Measurements from ENCODE around the gene TMEM37.
"Not testable (repeated sequence)": the region's sequence is repeated elsewhere in the genome, so short reads cannot be mapped to it uniquely, and the experiment has no call there.

Gene TMEM37

DNA sequence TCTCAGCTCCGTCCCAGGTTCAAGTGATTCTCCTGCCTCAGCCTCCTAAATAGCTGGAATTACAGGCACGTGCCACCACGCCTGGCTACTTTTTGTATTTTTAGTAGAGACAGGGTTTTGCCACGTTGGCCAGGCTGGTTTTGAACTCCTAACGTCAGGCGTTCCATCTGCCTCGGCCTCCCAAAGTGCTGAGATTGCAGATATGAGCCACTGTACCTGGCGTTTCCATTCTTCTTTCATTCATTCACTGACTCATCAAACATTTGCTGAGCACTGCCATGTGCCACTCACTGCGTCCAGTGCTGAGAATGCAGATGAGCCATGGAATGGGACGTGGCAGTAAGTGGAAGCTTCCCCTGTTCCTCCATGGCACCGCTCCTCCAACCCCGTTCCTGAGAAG lies 28.0 kb upstream of the TMEM37 start:
- not testable (repeated sequence) for H3K9ac ChIP-seq (ENCODE audit: low read length); H3K4me1 ChIP-seq (ENCODE audit: control insufficient read depth, insufficient read depth, low read length); H3K36me3 ChIP-seq (ENCODE audit: control insufficient read depth, insufficient read depth, low read length); H3K27me3 ChIP-seq (ENCODE audit: control insufficient read depth, insufficient read depth, low read length); H3K4me3 ChIP-seq (ENCODE audit: low read length); H3K27ac ChIP-seq (ENCODE audit: low read depth, low read length)

DNA sequence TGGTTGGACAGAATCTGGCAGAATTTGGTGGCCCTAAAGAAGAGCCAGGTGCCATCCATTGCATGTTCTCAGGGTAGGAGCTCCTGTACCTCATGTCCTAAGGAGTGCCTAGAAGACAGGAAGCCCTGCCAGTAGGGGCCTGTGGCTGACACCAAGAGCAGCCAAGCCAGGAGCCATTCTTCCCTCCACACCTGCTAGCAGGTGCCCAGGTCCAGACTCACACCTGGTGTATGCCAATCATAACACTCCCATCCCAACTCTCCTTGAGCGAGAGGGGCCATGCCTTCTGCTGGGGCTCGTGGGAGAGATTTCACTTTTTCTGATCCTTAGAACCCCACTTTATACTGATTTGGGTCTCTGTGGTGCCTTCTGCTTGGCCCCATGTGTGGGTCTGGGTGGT lies 26.5 kb upstream of the TMEM37 start:
- no peak overlapping the region for H3K9ac ChIP-seq (ENCODE audit: low read length)
- no peak overlapping the region for H3K4me3 ChIP-seq (ENCODE audit: low read length)
- H3K4me1 ChIP-seq (ENCODE audit: control insufficient read depth, insufficient read depth, low read length): no peaks in the 10 kb centered on the region
- no peaks in the 10 kb centered on the region for H3K27me3 ChIP-seq (ENCODE audit: control insufficient read depth, insufficient read depth, low read length)
- H3K27ac ChIP-seq (ENCODE audit: low read depth, low read length): no peak overlapping the region
- H3K36me3 ChIP-seq (ENCODE audit: control insufficient read depth, insufficient read depth, low read length): no peaks in the 10 kb centered on the region

DNA sequence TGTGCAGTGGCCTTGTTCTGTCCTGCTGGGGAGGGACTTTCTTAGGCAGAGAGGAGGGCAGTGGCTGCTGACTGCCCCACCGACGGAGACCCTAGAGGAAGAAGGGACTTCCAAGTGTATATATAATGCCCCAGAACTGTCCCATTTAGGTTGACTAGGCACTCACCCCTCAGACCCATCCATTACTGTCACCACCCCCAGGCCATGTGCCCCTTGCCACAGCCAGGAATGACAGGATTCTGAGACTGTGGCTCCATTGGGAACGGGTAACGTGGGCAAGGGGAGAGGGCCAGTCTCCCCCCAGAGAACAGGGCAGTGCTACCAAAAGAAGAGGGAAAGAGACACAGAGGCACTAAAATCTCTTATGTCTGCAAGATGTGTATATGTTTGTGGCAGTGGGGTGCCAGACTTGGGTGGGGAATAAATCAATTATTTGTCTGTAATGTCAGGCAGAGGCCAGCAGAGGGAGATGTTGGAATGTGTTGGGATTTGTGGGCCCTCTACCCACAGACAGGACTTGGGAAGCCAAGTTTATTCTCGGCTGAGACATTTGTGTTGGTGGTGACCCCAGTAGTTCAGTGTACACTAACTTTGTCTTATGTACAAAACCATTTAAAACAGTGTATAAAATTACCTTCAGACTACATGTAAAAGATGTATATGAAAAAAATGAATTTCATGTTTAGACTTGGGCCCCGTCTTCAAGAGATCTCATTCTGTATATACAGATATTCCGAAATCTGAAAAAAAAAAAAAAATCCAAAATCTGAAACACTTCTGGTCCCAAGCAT lies 24.0 kb upstream of the TMEM37 start:
- H3K4me3 ChIP-seq (ENCODE audit: low read length): no peak overlapping the region
- H3K27me3 ChIP-seq (ENCODE audit: control insufficient read depth, insufficient read depth, low read length): no peaks in the 10 kb centered on the region
- H3K4me1 ChIP-seq (ENCODE audit: control insufficient read depth, insufficient read depth, low read length): no peaks in the 10 kb centered on the region
- no peak overlapping the region for H3K9ac ChIP-seq (ENCODE audit: low read length)
- H3K27ac ChIP-seq (ENCODE audit: low read depth, low read length): no peak overlapping the region
- no peaks in the 10 kb centered on the region for H3K36me3 ChIP-seq (ENCODE audit: control insufficient read depth, insufficient read depth, low read length)

DNA sequence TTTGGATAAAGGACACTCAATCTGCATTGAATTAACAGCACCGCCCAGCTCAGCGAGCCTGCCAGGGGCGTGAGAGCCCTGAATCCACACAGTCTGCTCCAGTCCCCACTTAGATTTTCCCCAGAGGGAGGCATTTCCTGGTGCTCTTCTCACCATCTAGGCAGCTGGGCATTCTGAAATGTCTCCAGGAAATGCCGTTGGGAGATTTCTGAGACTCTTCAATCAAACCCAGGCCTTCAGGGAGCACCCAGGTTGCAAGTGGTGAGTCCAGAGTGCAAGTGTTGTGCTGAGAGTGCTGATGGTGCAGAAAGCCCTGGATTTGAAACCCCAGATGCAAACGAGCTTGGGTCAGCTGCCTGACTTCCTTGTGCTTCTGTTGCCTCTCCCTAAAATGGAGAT lies 23.4 kb upstream of the TMEM37 start:
- H3K36me3 ChIP-seq (ENCODE audit: control insufficient read depth, insufficient read depth, low read length): no peaks in the 10 kb centered on the region
- no peak overlapping the region for H3K27ac ChIP-seq (ENCODE audit: low read depth, low read length)
- H3K4me1 ChIP-seq (ENCODE audit: control insufficient read depth, insufficient read depth, low read length): no peaks in the 10 kb centered on the region
- no peaks in the 10 kb centered on the region for H3K27me3 ChIP-seq (ENCODE audit: control insufficient read depth, insufficient read depth, low read length)
- no peak overlapping the region for H3K4me3 ChIP-seq (ENCODE audit: low read length)
- no peak overlapping the region for H3K9ac ChIP-seq (ENCODE audit: low read length)

DNA sequence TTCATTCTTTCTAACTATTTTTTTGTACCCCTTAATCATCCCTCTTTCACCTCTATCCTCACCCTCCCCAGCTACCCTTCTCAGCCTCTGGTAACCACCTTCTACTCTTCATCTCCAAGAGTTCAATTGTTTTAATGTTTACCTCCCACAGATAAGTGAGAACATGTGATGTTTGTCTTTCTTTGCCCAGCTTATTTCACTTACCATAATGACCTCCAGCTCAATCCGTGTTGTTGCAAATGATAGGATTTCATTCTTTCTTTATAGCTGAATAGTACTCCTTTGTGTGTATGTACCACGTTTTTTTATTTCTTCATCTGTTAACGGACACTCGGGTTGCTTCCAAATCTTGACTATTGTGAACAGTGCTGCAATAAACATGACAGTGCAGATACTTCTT lies 22.1 kb upstream of the TMEM37 start:
- H3K9ac ChIP-seq (ENCODE audit: low read length): no peak overlapping the region
- no peak overlapping the region for H3K27ac ChIP-seq (ENCODE audit: low read depth, low read length)
- no peaks in the 10 kb centered on the region for H3K4me1 ChIP-seq (ENCODE audit: control insufficient read depth, insufficient read depth, low read length)
- no peak overlapping the region for H3K4me3 ChIP-seq (ENCODE audit: low read length)
- no peaks in the 10 kb centered on the region for H3K36me3 ChIP-seq (ENCODE audit: control insufficient read depth, insufficient read depth, low read length)
- no peaks in the 10 kb centered on the region for H3K27me3 ChIP-seq (ENCODE audit: control insufficient read depth, insufficient read depth, low read length)

DNA sequence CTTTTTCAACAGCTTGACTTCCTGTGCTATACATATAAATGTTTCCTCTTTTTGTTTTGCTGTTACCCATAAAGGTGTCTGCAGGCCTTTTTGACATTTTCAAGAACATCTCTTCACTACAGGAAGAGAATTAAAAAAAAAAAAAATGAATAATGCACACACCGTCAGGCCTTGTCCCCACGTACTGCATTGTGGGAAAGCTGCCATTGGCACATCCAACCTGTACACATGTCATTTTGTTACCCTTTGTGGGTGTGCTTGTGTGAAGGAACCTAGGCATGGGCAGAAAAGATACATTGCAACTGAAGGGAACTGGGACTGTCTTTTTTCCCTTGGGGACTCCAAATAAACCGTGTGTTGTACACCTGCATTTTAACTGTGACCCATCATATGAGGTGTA lies 16.8 kb upstream of the TMEM37 start:
- H3K27ac ChIP-seq (ENCODE audit: low read depth, low read length): no peak overlapping the region
- H3K4me3 ChIP-seq (ENCODE audit: low read length): no peak overlapping the region
- H3K4me1 ChIP-seq (ENCODE audit: control insufficient read depth, insufficient read depth, low read length): no peaks in the 10 kb centered on the region
- H3K36me3 ChIP-seq (ENCODE audit: control insufficient read depth, insufficient read depth, low read length): no peaks in the 10 kb centered on the region
- no peak overlapping the region for H3K9ac ChIP-seq (ENCODE audit: low read length)
- H3K27me3 ChIP-seq (ENCODE audit: control insufficient read depth, insufficient read depth, low read length): no peaks in the 10 kb centered on the region

DNA sequence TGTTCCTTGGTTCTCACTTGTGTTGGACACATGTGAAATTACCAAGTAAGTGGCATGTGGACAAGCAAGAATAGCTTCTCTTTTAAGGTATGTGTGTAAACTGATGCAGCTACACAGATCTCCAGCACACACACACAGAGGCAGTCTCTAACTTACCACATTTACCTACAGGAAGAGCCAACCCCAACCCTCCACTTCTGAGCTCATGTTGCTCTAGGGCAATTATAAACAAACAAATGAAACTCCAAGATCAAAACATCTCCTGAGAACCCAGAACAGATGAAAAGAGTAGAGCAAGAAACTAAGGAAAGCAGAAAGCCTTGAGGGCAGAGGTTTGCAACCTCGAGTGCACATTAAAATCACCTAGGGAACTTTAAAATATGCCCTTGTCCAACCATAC lies 16.0 kb upstream of the TMEM37 start:
- no peak overlapping the region for H3K4me3 ChIP-seq (ENCODE audit: low read length)
- H3K27ac ChIP-seq (ENCODE audit: low read depth, low read length): no peak overlapping the region
- no peaks in the 10 kb centered on the region for H3K4me1 ChIP-seq (ENCODE audit: control insufficient read depth, insufficient read depth, low read length)
- H3K9ac ChIP-seq (ENCODE audit: low read length): no peak overlapping the region
- H3K27me3 ChIP-seq (ENCODE audit: control insufficient read depth, insufficient read depth, low read length): no peaks in the 10 kb centered on the region
- no peaks in the 10 kb centered on the region for H3K36me3 ChIP-seq (ENCODE audit: control insufficient read depth, insufficient read depth, low read length)

DNA sequence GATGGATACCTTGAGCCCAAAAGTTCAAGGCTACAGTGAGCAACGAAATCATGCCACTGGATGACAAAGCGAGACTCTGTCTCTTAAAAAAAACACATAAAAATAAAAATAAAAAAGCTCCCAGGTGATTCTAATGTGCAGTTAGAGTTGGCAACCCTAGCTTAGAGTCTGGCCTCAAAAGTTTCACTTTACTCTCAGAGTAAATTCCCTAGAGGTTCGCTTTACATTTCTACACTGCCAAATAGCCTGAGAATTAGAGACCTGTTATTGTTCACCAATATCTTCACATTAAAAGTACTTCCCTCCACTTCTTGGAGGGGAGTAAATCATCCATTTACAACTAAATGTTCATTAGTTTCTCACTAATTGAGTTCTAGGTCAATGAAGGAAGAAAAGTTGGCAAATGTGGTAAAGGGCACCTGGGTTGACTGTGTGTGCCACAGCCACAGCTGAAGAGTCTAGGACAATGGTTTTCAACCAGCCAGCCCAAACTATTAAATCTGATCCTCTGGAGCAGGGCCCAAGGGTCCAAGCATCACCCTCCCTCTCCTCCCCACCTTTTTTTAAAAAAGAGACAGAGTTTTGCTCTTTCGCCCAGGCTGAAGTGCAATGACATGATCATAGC lies 15.2 kb upstream of the TMEM37 start:
- Histone ChIP-seq H3K36me3 (ENCODE audit: control insufficient read depth, insufficient read depth, low read length) (no peaks in the 10 kb centered on the region), H3K27me3 (ENCODE audit: control insufficient read depth, insufficient read depth, low read length) (no peaks in the 10 kb centered on the region), H3K4me3 (ENCODE audit: low read length) (no peak overlapping the region), H3K4me1 (ENCODE audit: control insufficient read depth, insufficient read depth, low read length) (no peaks in the 10 kb centered on the region), H3K9ac (ENCODE audit: low read length) (no peak overlapping the region), H3K27ac (ENCODE audit: low read depth, low read length) (no peak overlapping the region)

DNA sequence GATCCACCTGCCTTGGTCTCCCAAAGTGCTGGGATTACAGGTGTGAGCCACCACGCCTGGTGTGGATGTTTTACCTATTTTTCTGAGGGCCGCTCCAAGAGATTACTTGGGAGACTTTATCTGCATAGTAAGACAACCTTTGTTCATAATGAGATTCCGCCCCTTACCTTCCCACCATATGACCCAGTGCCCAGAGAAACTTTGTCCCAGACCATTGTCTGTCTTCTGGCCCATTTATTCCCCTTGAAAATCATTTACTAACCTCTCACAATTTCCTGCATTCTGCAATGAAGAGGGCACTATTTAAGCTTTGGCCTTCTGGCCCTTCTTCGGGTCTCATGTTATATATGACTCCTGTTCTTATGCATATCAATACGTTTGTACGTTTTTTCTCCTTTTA lies 13.7 kb upstream of the TMEM37 start:
- H3K4me1 ChIP-seq (ENCODE audit: control insufficient read depth, insufficient read depth, low read length): no peaks in the 10 kb centered on the region
- H3K27me3 ChIP-seq (ENCODE audit: control insufficient read depth, insufficient read depth, low read length): no peaks in the 10 kb centered on the region
- H3K4me3 ChIP-seq (ENCODE audit: low read length): no peak overlapping the region
- no peak overlapping the region for H3K27ac ChIP-seq (ENCODE audit: low read depth, low read length)
- no peaks in the 10 kb centered on the region for H3K36me3 ChIP-seq (ENCODE audit: control insufficient read depth, insufficient read depth, low read length)
- H3K9ac ChIP-seq (ENCODE audit: low read length): no peak overlapping the region

DNA sequence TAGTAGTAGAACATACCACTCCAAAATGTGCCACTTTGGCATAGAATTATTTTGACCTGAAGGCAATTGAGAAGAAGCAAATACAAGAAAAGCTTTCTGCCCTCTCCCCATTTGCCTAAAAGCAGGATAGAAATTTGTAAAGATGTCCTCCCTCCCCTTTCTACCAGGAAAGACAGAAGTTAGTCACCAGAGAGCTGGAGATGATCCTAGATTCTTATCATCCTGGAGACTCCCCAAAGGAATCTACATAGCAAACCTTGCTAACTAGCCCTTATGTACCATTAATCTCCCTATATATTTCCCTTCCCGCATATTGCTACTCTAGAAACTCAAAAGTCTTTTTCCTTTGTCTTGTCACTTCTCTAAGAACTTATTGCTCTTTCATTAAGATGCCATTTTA lies 12.6 kb upstream of the TMEM37 start:
- Histone ChIP-seq H3K36me3 (ENCODE audit: control insufficient read depth, insufficient read depth, low read length) (no peaks in the 10 kb centered on the region), H3K9ac (ENCODE audit: low read length) (no peak overlapping the region), H3K4me1 (ENCODE audit: control insufficient read depth, insufficient read depth, low read length) (no peaks in the 10 kb centered on the region), H3K27ac (ENCODE audit: low read depth, low read length) (no peak overlapping the region), H3K4me3 (ENCODE audit: low read length) (no peak overlapping the region), H3K27me3 (ENCODE audit: control insufficient read depth, insufficient read depth, low read length) (no peaks in the 10 kb centered on the region)

DNA sequence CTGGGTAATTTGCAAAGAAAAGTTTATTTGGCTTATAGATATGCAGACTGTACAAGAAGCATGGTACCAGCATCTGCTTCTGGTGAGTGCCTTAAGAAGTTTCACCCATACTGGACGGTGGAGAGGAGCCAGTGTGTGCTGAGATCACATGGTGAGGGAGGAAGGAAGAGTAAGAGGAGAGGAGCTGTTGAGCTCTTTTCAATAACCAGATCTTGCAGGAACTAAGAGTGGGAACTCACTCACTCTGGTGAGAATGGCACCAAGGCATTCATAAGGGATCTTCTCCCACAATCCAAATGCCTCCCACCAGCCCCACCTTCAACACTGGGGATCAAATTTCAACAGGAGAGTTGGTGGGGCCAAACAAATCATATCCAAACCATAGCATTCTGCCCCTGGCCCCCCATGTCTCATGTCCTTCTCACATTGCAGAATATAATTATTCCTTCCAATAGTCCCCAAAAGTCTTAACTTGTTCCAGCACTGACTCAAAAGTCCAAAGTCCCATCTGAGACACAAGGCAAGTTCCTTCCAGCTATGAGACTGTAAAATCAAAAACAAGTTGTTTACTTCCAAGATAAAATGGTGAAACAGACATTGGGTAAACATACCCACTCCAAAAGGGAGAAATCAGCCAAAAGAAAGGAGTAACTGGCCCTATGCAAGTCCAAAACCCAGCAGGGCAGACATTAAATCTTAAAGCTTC lies 11.7 kb upstream of the TMEM37 start:
- no peak overlapping the region for H3K27ac ChIP-seq (ENCODE audit: low read depth, low read length)
- no peak overlapping the region for H3K4me3 ChIP-seq (ENCODE audit: low read length)
- no peaks in the 10 kb centered on the region for H3K36me3 ChIP-seq (ENCODE audit: control insufficient read depth, insufficient read depth, low read length)
- no peaks in the 10 kb centered on the region for H3K4me1 ChIP-seq (ENCODE audit: control insufficient read depth, insufficient read depth, low read length)
- no peak overlapping the region for H3K9ac ChIP-seq (ENCODE audit: low read length)
- H3K27me3 ChIP-seq (ENCODE audit: control insufficient read depth, insufficient read depth, low read length): no peaks in the 10 kb centered on the region

DNA sequence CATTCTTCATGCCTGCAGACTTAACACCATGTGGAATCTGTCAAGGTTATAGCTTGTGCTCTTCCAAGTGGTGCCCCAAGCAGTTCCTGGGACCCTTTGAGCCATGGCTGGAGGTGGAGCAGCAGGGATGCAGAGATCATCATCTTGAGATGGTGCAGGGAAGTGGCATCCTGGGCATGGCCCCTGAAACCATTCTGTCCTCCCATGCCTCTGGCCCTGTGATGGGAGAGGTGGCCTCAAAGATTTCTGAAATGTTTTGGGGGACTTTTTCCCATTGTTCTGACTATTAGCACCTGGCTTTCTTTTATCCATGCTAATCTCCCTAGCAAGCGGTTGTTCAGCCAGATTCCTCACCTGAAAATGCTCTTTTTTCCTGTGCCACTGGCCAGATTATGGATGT lies 10.3 kb upstream of the TMEM37 start:
- Histone ChIP-seq H3K27ac (ENCODE audit: low read depth, low read length) (no peak overlapping the region), H3K4me3 (ENCODE audit: low read length) (no peak overlapping the region), H3K27me3 (ENCODE audit: control insufficient read depth, insufficient read depth, low read length) (no peaks in the 10 kb centered on the region), H3K9ac (ENCODE audit: low read length) (no peak overlapping the region), H3K36me3 (ENCODE audit: control insufficient read depth, insufficient read depth, low read length) (no peaks in the 10 kb centered on the region), H3K4me1 (ENCODE audit: control insufficient read depth, insufficient read depth, low read length) (no peaks in the 10 kb centered on the region)

DNA sequence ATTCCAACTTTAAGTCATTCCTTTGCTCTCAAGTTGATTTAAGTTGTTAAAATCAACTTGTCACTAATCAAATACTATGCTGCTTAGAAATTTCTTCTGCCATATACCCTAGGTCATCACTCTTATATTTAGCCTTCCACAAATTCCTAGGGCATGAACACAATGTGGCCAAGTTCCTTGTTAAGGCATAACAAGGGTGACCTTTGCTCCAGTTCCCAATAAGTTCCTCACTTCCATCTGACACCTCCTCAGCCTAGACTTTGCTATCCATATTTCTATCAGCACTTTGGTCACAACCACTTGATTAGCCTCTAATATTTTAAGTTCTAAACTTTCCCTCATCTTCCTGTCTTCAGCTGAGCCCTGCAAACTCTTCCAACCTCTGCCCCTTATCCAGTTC lies 9.9 kb upstream of the TMEM37 start:
- Histone ChIP-seq H3K36me3 (ENCODE audit: control insufficient read depth, insufficient read depth, low read length) (no peaks in the 10 kb centered on the region), H3K4me1 (ENCODE audit: control insufficient read depth, insufficient read depth, low read length) (no peaks in the 10 kb centered on the region), H3K27me3 (ENCODE audit: control insufficient read depth, insufficient read depth, low read length) (no peaks in the 10 kb centered on the region), H3K27ac (ENCODE audit: low read depth, low read length) (no peak overlapping the region), H3K4me3 (ENCODE audit: low read length) (no peak overlapping the region), H3K9ac (ENCODE audit: low read length) (no peak overlapping the region)

Data from rectal smooth muscle tissue (tissue), 1 donor.